Urinary bladder (tissue), 4 donors: ENCODE data around the gene PUS7. TPM values are rescaled to one million over a fixed set of nuclear protein-coding genes. Genes with fewer than 3 reads are reported as not detected.

Experiments used
- DNase-seq: peaks from one replicate; pipeline ENCODE4 v3.0.0-alpha.2; 2015; ENCODE audit errors: extremely low spot score
- H3K27ac ChIP-seq: one replicate; pipeline ENCODE4 v1.5.1; 2013; ENCODE audit warnings: low read depth, mild to moderate bottlenecking, moderate library complexity
- H3K36me3 ChIP-seq: one replicate; pipeline ENCODE4 v1.6.1; 2013; ENCODE audit warnings: mild to moderate bottlenecking, moderate library complexity; ENCODE audit not compliant: insufficient read depth
- H3K4me1 ChIP-seq: one replicate; pipeline ENCODE4 v1.6.1; 2013; ENCODE audit warnings: mild to moderate bottlenecking, moderate library complexity; ENCODE audit not compliant: insufficient read depth
- H3K4me3 ChIP-seq: one replicate; pipeline ENCODE4 v1.5.1; 2013; ENCODE audit warnings: low read depth, low read length
- WGBS: extraction: QIAGEN DNeasy Blood & Tissue Kit; methylation state at CpG from one replicate; pipeline ENCODE4 v1.1.7; 2013; 5-methylcytosine and 5-hydroxymethylcytosine counted together
- polyA plus RNA-seq: library from polyadenylated mRNA; stranded (reverse); fragments of 200-250 nt; gene quantifications from one replicate; pipeline ENCODE4 v1.2.3, GENCODE V29; 2013
- total RNA-seq: library from RNA; depleted of rRNA; stranded (reverse); fragments of >200 nt; gene quantifications from one replicate; pipeline ENCODE4 v1.2.3, GENCODE V29; 2014
- donor health status: healthy with polysubstance abuse.
- donor health status: healthy.

The PUS7 gene
- total and polyA plus RNA-seq, 2 donors: 7.3 to 16.3 TPM

- no peak overlapping the region for H3K4me3 ChIP-seq
- H3K27ac ChIP-seq: no peak overlapping the region
- peak; percentile 39 for DNase-seq
- H3K36me3 ChIP-seq: peaks cover 2% of the 10 kb centered on the region
- 44% methylated on average over 6 of the region's 6 CpGs for WGBS
- no peaks in the 10 kb centered on the region for H3K4me1 ChIP-seq
Measured at GRCh38 chr7:105487579-105488571, 34.2 kb downstream of the PUS7 start.

- DNase-seq: no peak
- Histone ChIP-seq H3K4me3 (no peak overlapping the region), H3K36me3 (no peaks in the 10 kb centered on the region), H3K4me1 (no peaks in the 10 kb centered on the region), H3K27ac (no peak overlapping the region)
- WGBS: 93% methylated on average over 4 of the region's 4 CpGs
Measured at GRCh38 chr7:105480931-105481330, 41.1 kb downstream of the PUS7 start.

- DNase-seq: no peak
- no peak overlapping the region for H3K4me3 ChIP-seq
- H3K27ac ChIP-seq: no peak overlapping the region
- H3K36me3 ChIP-seq: no peaks in the 10 kb centered on the region
- H3K4me1 ChIP-seq: no peaks in the 10 kb centered on the region
- 74% methylated on average over 5 of the region's 5 CpGs for WGBS
Measured at GRCh38 chr7:105478606-105479005, 43.5 kb downstream of the PUS7 start.

DNA sequence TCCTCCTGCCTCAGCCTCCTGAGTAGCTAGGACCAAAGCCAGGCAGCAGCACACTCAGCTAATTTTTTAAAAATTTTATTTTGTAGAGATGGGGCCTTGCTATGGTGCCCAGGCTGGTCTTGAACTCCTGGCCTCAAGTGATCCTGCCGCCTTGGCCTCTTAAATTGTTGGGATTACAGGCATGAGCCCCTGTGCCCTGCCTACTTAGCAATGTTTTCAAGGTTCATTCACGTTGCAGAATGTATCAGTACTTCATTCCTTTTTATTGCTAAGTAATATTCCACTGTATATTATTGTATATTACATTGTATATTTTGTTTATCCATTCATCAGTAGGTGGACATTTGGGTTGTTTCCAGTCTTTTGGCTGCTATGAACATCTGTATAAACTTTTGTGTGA is 44.2 kb downstream of the PUS7 start:
- Histone ChIP-seq H3K36me3 (no peaks in the 10 kb centered on the region), H3K4me3 (no peak overlapping the region)
- WGBS: 94% methylated on average over 2 of the region's 2 CpGs

DNA sequence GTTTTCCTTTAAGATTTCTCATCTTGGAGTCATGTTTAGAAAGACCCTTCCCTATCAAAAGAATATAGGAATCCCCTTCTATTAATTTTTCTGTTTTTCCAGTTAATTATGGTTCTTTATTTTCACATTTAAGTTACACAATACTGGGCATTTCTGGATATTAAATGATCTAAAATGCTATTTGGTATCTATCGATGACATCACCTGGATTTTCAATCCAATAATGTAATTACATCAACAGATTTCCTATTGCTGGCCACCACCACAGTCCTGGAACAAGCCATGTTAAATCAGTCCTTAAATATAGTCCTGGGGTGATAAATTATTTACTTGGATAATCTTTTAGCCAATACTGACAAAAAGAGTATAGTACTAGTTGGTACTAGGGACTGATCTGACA is 48.0 kb downstream of the PUS7 start:
- Histone ChIP-seq H3K27ac (no peak overlapping the region), H3K36me3 (no peaks in the 10 kb centered on the region), H3K4me1 (no peaks in the 10 kb centered on the region), H3K4me3 (no peak overlapping the region)
- WGBS: 98% methylated on average over 1 of the region's 1 CpG
- DNase-seq: no peak

More for the DNA sequence above, 44.2 kb downstream of the PUS7 start:
- no peak for DNase-seq
- Histone ChIP-seq H3K4me1 (no peaks in the 10 kb centered on the region), H3K27ac (no peak overlapping the region)

DNA sequence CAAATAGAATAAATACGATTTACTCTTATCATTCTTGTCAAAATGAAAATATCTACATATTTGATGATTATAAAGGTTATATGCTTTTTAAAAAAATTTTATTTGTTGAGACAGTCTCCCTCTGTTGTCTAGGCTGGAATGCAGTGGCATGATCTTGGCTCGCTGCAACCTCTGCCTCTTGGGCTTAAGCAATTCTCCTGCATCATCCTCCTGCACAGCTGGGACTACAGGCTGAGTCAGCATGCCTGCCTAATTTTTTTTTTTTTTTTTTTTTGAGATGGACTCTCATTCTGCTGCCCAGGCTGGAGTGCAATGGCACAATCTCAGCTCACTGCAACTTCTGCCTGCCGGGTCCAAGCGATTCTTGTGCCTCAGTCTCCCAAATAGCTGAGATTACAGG is 48.9 kb downstream of the PUS7 start:
- Histone ChIP-seq H3K4me3 (no peak overlapping the region), H3K27ac (no peak overlapping the region), H3K36me3 (no peaks in the 10 kb centered on the region), H3K4me1 (no peaks in the 10 kb centered on the region)
- DNase-seq: no peak
- 89% methylated on average over 4 of the region's 4 CpGs for WGBS

DNA sequence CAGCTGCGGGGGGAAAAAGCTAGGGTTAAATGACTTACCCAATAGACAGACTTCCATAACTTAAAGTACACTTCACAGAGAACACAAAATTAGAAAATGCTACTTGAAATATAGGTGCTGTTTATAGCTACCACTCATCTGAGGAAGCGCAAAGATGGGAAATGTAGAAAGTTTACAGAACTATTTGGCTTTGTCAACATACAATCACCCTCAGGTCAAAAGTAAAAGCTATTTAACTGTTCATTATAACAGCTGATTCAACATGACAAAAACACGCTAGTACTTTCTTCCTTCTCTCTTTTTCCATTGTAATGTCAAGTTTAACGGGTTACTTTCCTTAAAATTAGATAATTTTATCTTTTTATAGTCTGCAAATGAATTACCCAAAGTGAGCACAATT is 51.2 kb downstream of the PUS7 start:
- no peaks in the 10 kb centered on the region for H3K36me3 ChIP-seq
- H3K27ac ChIP-seq: no peak overlapping the region
- H3K4me3 ChIP-seq: no peak overlapping the region
- H3K4me1 ChIP-seq: no peaks in the 10 kb centered on the region
- 93% methylated on average over 4 of the region's 4 CpGs for WGBS
- DNase-seq: no peak

- no peak overlapping the region for H3K27ac ChIP-seq
- no peak for DNase-seq
- WGBS: 98% methylated on average over 3 of the region's 3 CpGs
- H3K36me3 ChIP-seq: no peaks in the 10 kb centered on the region
- no peak overlapping the region for H3K4me3 ChIP-seq
- H3K4me1 ChIP-seq: no peaks in the 10 kb centered on the region
Measured at GRCh38 chr7:105470090-105470489, 52.0 kb downstream of the PUS7 start.

DNA sequence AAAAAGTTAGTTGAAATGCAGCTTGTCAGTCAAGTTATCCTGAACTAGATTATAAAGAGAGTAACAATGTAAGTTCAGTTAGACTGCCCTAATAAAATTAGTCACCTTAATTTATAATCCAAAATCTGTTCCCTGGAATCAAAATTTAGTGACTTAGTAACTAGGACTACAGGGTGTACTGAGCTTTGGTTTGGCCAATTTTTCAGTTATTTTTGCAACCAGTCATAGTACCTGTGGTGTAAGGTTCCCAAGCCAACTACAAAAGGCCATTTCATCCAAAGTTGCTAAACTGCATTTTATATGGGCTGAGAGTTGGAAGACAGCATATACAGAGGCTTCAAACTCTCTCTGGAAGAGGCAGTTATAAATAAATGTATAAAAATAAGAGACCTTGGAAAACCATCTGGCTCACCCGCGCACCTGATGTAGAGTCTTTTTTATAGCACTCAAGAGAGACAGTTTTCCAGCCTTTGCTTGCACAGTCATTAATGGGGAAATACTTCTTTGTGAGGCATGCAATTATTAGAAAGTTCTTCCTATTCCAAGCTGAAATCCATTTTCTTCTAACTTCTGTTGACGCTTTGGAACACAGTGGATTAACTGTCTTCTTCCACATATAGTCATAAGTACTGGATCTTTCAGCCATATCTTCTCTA is 59.2 kb downstream of the PUS7 start:
- no peaks in the 10 kb centered on the region for H3K4me1 ChIP-seq
- no peak overlapping the region for H3K4me3 ChIP-seq
- no peak overlapping the region for H3K27ac ChIP-seq
- DNase-seq: no peak
- 60% methylated on average over 3 of the region's 3 CpGs for WGBS
- peaks cover 3% of the 10 kb centered on the region for H3K36me3 ChIP-seq

- H3K27ac ChIP-seq: no peak overlapping the region
- WGBS: 81% methylated on average over 2 of the region's 2 CpGs
- no peaks in the 10 kb centered on the region for H3K4me1 ChIP-seq
- H3K4me3 ChIP-seq: no peak overlapping the region
- DNase-seq: no peak
- peaks cover 3% of the 10 kb centered on the region for H3K36me3 ChIP-seq
Measured at GRCh38 chr7:105461518-105461917, 60.6 kb downstream of the PUS7 start.

GRCh38 chr7:105457619-105458225 is 64.3 kb downstream of the PUS7 start:
- Histone ChIP-seq H3K4me1 (no peaks in the 10 kb centered on the region), H3K36me3 (peaks cover 3% of the 10 kb centered on the region), H3K27ac (no peak overlapping the region), H3K4me3 (no peak overlapping the region)
- WGBS: 92% methylated on average over 8 of the region's 8 CpGs
- DNase-seq: no peak

GRCh38 chr7:105454921-105455320 is 67.2 kb downstream of the PUS7 start:
- DNase-seq: no peak
- WGBS: 63% methylated on average over 2 of the region's 2 CpGs
- Histone ChIP-seq H3K36me3 (peaks cover 1% of the 10 kb centered on the region), H3K4me3 (no peak overlapping the region), H3K27ac (no peak overlapping the region), H3K4me1 (no peaks in the 10 kb centered on the region)

- H3K27ac ChIP-seq: no peak overlapping the region
- no peak for DNase-seq
- H3K36me3 ChIP-seq: peaks cover 1% of the 10 kb centered on the region
- WGBS: 50% methylated on average over 3 of the region's 3 CpGs
- H3K4me3 ChIP-seq: no peak overlapping the region
- no peaks in the 10 kb centered on the region for H3K4me1 ChIP-seq
Measured at GRCh38 chr7:105454095-105454747, 67.8 kb downstream of the PUS7 start.
